Measurements from ENCODE around the gene ALKBH6.

GRCh38 chr19:36051637-36052036 lies 37.6 kb upstream of the ALKBH6 start:
- TF ChIP-seq YY1 (tag by site-specific recombination; IDR thresholded peaks at IDR 0.05) = no peak
- no peak for TF ChIP-seq ZNF214 (tag by site-specific recombination; IDR thresholded peaks at IDR 0.05; ENCODE audit: borderline replicate concordance)
- TF ChIP-seq ZNF830 (tag by site-specific recombination; IDR thresholded peaks at IDR 0.05; ENCODE audit: low read depth) = no peak
- no peak for TF ChIP-seq ZNF785 (tag by site-specific recombination; IDR thresholded peaks at IDR 0.05)
- no peak for TF ChIP-seq ZSCAN23 (tag by site-specific recombination; IDR thresholded peaks at IDR 0.05)
- no peak for TF ChIP-seq ZNF24 (tag by site-specific recombination; IDR thresholded peaks at IDR 0.05)
- no peak for TF ChIP-seq CTCF (tag by site-specific recombination; IDR thresholded peaks at IDR 0.05)
- no peak for TF ChIP-seq ZNF701 (tag by site-specific recombination; IDR thresholded peaks at IDR 0.05)
- no peak for TF ChIP-seq ZNF501 (tag by site-specific recombination; IDR thresholded peaks at IDR 0.05)

All from HEK293 (cell line).